IMR-90 (cell line): ENCODE measurements around the gene TBC1D24. TPM values are rescaled to one million over a fixed set of nuclear protein-coding genes. Genes with fewer than 3 reads are reported as not detected.

Experiments used
- ATAC-seq: fragments of 200-7000 bp; cut with Tn5 transposase; 2 replicates; pipeline ENCODE4 v1.9.1; 2020; ENCODE audit warnings: low read depth, mild to moderate bottlenecking, moderate library complexity
- BruUV-seq: library from RNA; stranded (reverse); fragments of 400-500 nt; replicated peaks from 2 replicates; lab custom pipeline; 2021; lab: Mats Ljungman, UMichigan
- CTCF ChIA-PET: fragments of 300-600 bp; formaldehyde crosslinking; extraction: SDS; loops from one replicate; lab custom pipeline; 2021; ENCODE audit warnings: antibody characterized with exemption; lab: Yijun Ruan, JAX
- POLR2A ChIA-PET: fragments of 300-600 bp; sonication (Branson Sonifier 250); formaldehyde crosslinking; loops from one replicate; lab custom pipeline; 2022; ENCODE audit warnings: antibody characterized with exemption; ENCODE audit not compliant: unreplicated experiment; lab: Charles Lee
- DNase-seq: peaks from one replicate; pipeline ENCODE4 v3.0.0; 2013
- H2AFZ ChIP-seq: replicated peaks from 2 replicates; pipeline ENCODE3; 2013; ENCODE audit warnings: low read length, mild to moderate bottlenecking; ENCODE audit not compliant: poor library complexity
- H2AK5ac ChIP-seq: 2 replicates; pipeline ENCODE4 v1.6.1; 2013; ENCODE audit warnings: low read depth, low read length, inconsistent platforms
- H2AK9ac ChIP-seq: replicated peaks from 2 replicates; pipeline ENCODE3; 2013; ENCODE audit warnings: mild to moderate bottlenecking, low read depth, low read length, moderate library complexity; ENCODE audit not compliant: poor library complexity
- H2BK120ac ChIP-seq: 2 replicates; pipeline ENCODE4 v1.6.1; 2013; ENCODE audit warnings: low read depth, low read length, inconsistent platforms
- H2BK15ac ChIP-seq: 3 replicates; pipeline ENCODE4 v1.6.1; 2013; ENCODE audit warnings: low read depth, low read length, inconsistent platforms
- H2BK20ac ChIP-seq: 2 replicates; pipeline ENCODE4 v1.6.1; 2013; ENCODE audit warnings: low read depth, mild to moderate bottlenecking, inconsistent platforms, low read length, moderate library complexity
- H2BK5ac ChIP-seq: 2 replicates; pipeline ENCODE4 v1.6.1; 2013; ENCODE audit warnings: mild to moderate bottlenecking, low read depth, low read length, inconsistent platforms; ENCODE audit not compliant: poor library complexity, severe bottlenecking
- H3K14ac ChIP-seq: replicated peaks from 2 replicates; pipeline ENCODE4 v1.6.1; 2013; ENCODE audit warnings: low read depth, low read length, inconsistent platforms
- H3K18ac ChIP-seq: 2 replicates; pipeline ENCODE4 v1.6.1; 2013; ENCODE audit warnings: low read depth, low read length, control low read depth
- H3K23ac ChIP-seq: 2 replicates; pipeline ENCODE4 v1.6.1; 2013; ENCODE audit warnings: low read depth, low read length, inconsistent platforms
- H3K27ac ChIP-seq: 2 replicates; pipeline ENCODE4 v1.5.1; 2013; ENCODE audit warnings: mild to moderate bottlenecking, control low read depth, low read length; ENCODE audit not compliant: insufficient read depth
- H3K27me3 ChIP-seq: 2 replicates; pipeline ENCODE4 v1.6.1; 2013; ENCODE audit warnings: low read length; ENCODE audit not compliant: control insufficient read depth, insufficient read depth
- H3K36me3 ChIP-seq: 2 replicates; pipeline ENCODE4 v1.6.1; 2013; ENCODE audit warnings: low read length, mixed read lengths; ENCODE audit not compliant: control insufficient read depth, insufficient read depth
- H3K4ac ChIP-seq: 2 replicates; pipeline ENCODE4 v1.6.1; 2013; ENCODE audit warnings: low read depth, low read length, inconsistent platforms
- H3K4me1 ChIP-seq: 2 replicates; pipeline ENCODE4 v1.6.1; 2013; ENCODE audit warnings: low read length, mixed read lengths; ENCODE audit not compliant: control insufficient read depth, insufficient read depth
- H3K4me2 ChIP-seq: 2 replicates; pipeline ENCODE4 v1.6.1; 2013; ENCODE audit warnings: low read depth, mild to moderate bottlenecking, control low read depth, low read length, moderate library complexity
- H3K4me3 ChIP-seq: 2 replicates; pipeline ENCODE4 v1.5.1; 2013; ENCODE audit warnings: low read depth, mild to moderate bottlenecking, control low read depth, low read length, moderate library complexity; ENCODE audit not compliant: insufficient read depth
- H3K56ac ChIP-seq: 2 replicates; pipeline ENCODE4 v1.6.1; 2013; ENCODE audit warnings: low read length, inconsistent platforms; ENCODE audit not compliant: insufficient read depth; ENCODE audit errors: extremely low read depth
- H3K79me1 ChIP-seq, 2 experiments: 2 replicates each; pipeline ENCODE4 v1.6.1; 2013; ENCODE audit warnings: low read length in 2 of 2, inconsistent platforms in 1 of 2, low read depth in 1 of 2
- H3K9ac ChIP-seq: 2 replicates; pipeline ENCODE4 v1.6.1; 2013; ENCODE audit warnings: low read depth, low read length, control low read depth
- H3K9me1 ChIP-seq: 2 replicates; pipeline ENCODE4 v1.6.1; 2013; ENCODE audit warnings: low read length, inconsistent platforms; ENCODE audit not compliant: insufficient read depth
- H3K9me3 ChIP-seq: 2 replicates; pipeline ENCODE4 v1.6.1; 2013; ENCODE audit warnings: low read length; ENCODE audit not compliant: control insufficient read depth, insufficient read depth
- H4K20me1 ChIP-seq: 2 replicates; pipeline ENCODE4 v1.6.1; 2013; ENCODE audit warnings: low read length, inconsistent platforms; ENCODE audit not compliant: insufficient read depth
- H4K5ac ChIP-seq: 2 replicates; pipeline ENCODE4 v1.6.1; 2013; ENCODE audit warnings: mild to moderate bottlenecking, low read depth, low read length, control low read depth
- H4K8ac ChIP-seq, 2 experiments: 2 replicates each; pipeline ENCODE4 v1.6.1; 2013; ENCODE audit warnings: low read depth in 2 of 2, low read length in 2 of 2, control low read depth in 1 of 2, inconsistent platforms in 1 of 2
- H4K91ac ChIP-seq: 2 replicates; pipeline ENCODE4 v1.6.1; 2013; ENCODE audit warnings: low read depth, low read length, inconsistent platforms; ENCODE audit not compliant: insufficient read depth
- BHLHE40 ChIP-seq: fragments of 150-350 bp; IDR thresholded peaks from 2 replicates; pipeline ENCODE4 v1.6.1; 2016; ENCODE audit warnings: mild to moderate bottlenecking, low read depth, low read length
- CEBPB ChIP-seq: IDR thresholded peaks from 2 replicates; pipeline ENCODE4 v1.6.1; 2012; ENCODE audit warnings: low read depth, low read length, improper control_type of control experiment
- FOS ChIP-seq: fragments of 150-350 bp; IDR thresholded peaks from 2 replicates; pipeline ENCODE4 v1.6.1; 2016; ENCODE audit warnings: low read depth, low read length
- MAFK ChIP-seq: IDR thresholded peaks from 2 replicates; pipeline ENCODE4 v1.6.1; 2012; ENCODE audit warnings: low read depth, low read length, improper control_type of control experiment
- MXI1 ChIP-seq: IDR thresholded peaks from 2 replicates; pipeline ENCODE4 v1.6.1; 2012; ENCODE audit warnings: low read depth, mild to moderate bottlenecking, low read length, moderate library complexity, borderline replicate concordance
- NFE2L2 ChIP-seq: fragments of 150-350 bp; IDR thresholded peaks from 2 replicates; pipeline ENCODE4 v1.6.1; 2016; ENCODE audit warnings: low read depth, mild to moderate bottlenecking, low read length
- POLR2A ChIP-seq: IDR thresholded peaks from 2 replicates; pipeline ENCODE4 v1.6.1; 2012; ENCODE audit warnings: mild to moderate bottlenecking, low read depth, low read length
- RCOR1 ChIP-seq: IDR thresholded peaks from 2 replicates; pipeline ENCODE4 v1.6.1; 2012; ENCODE audit warnings: mild to moderate bottlenecking, low read length, improper control_type of control experiment; ENCODE audit not compliant: insufficient replicate concordance
- RFX5 ChIP-seq: IDR thresholded peaks from 2 replicates; pipeline ENCODE4 v1.8.0; 2012; ENCODE audit warnings: low read depth, mild to moderate bottlenecking, low read length, moderate library complexity
- SMC3 ChIP-seq: fragments of 150-350 bp; IDR thresholded peaks from 2 replicates; pipeline ENCODE4 v1.6.1; 2016; ENCODE audit warnings: low read depth, mild to moderate bottlenecking, antibody characterized with exemption, low read length, moderate library complexity
- USF2 ChIP-seq: fragments of 150-350 bp; IDR thresholded peaks from 2 replicates; pipeline ENCODE4 v1.6.1; 2017; ENCODE audit warnings: mild to moderate bottlenecking, antibody characterized with exemption, low read length, low read depth
- WGBS, 2 experiments: methylation state at CpG; one replicate each; pipeline versions ENCODE4 v1.1.5 to v1.1.7; 2013; ENCODE audit warnings: missing lambda C conversion rate in 2 of 2; ENCODE audit not compliant: insufficient read length in 1 of 2; ENCODE audit errors: extremely low coverage in 2 of 2; 5-methylcytosine and 5-hydroxymethylcytosine counted together
- dilution Hi-C: fragments of 300-500 bp; cut with HindIII; formaldehyde crosslinking; loops from one replicate; pipeline ENCODE4 v1.14.3; 2018; ENCODE audit warnings: low sequenced_read_pairs; ENCODE audit not compliant: unreplicated experiment
- in situ Hi-C: fragments of 300-500 bp; cut with MboI; formaldehyde crosslinking; loops from 3 replicates; pipeline ENCODE4 v1.14.3; 2019; ENCODE audit warnings: low sequenced_read_pairs, inconsistent platforms, mixed read lengths
- intact Hi-C: fragments of 100-400 bp; cut with micrococcal nuclease; formaldehyde crosslinking; loops from 2 replicates; pipeline ENCODE4 v1.10.0; 2022
- polyA plus RNA-seq, 3 experiments: library from polyadenylated mRNA; depleted of rRNA; stranded (reverse); fragments of >200 nt; gene quantifications; 2 replicates each; pipeline ENCODE4 v1.2.3, GENCODE V29; 2012; ENCODE audit warnings: low replicate concordance in 1 of 3
- total RNA-seq: library from RNA; depleted of rRNA; stranded (reverse); fragments of >200 nt; gene quantifications from 2 replicates; pipeline ENCODE4 v1.2.3, GENCODE V29; 2012

Gene TBC1D24
- total and polyA plus RNA-seq, 2 of the 4 experiments (the other 2 are of a cell fraction): 7.5 to 13.4 TPM

- DNase-seq: peak; percentile 61
- H2BK15ac ChIP-seq: no peak overlapping the region
- in situ Hi-C loops: no loop called here
- H2BK5ac ChIP-seq: peak overlapping the region; percentile 81
- POLR2A ChIA-PET: no interaction called here
- peak overlapping the region; percentile 58 for H2AFZ ChIP-seq
- WGBS, 2 experiments: 100% methylated on average over 1 of the region's 11 CpGs; no CpG with 5 or more reads in 1 of the 2 experiments
- peaks cover 39% of the 10 kb centered on the region for H3K36me3 ChIP-seq
- H3K14ac ChIP-seq: no peak overlapping the region
- H3K27ac ChIP-seq: peak overlapping the region; percentile 42
- ATAC-seq: peak; percentile 87
- H3K18ac ChIP-seq: peak overlapping the region; percentile 7; the same call in 1 of the 2 replicates
- dilution Hi-C loops: no loop called here
- H3K4me2 ChIP-seq: peak overlapping the region; percentile 7; the same call in 1 of the 2 replicates
- H3K56ac ChIP-seq: no peak overlapping the region
- H3K27me3 ChIP-seq: no peaks in the 10 kb centered on the region
- H4K5ac ChIP-seq: no peak overlapping the region
- H2AK5ac ChIP-seq: peak overlapping the region; percentile 44
- no peak overlapping the region for H3K23ac ChIP-seq
- no peak overlapping the region for H3K9ac ChIP-seq
- H3K4me1 ChIP-seq: peaks cover 5% of the 10 kb centered on the region
- peak overlapping the region; percentile 29 for H2BK20ac ChIP-seq
- TF ChIP-seq MAFK (no peak), FOS (no peak), MXI1 (peak; percentile 19; the same call in 1 of the 2 replicates), RFX5 (peak; percentile 51; the same call in 1 of the 2 replicates), CEBPB (peak; percentile 95), USF2 (peak; percentile 80), POLR2A (no peak), NFE2L2 (no peak), RCOR1 (no peak), BHLHE40 (peak; percentile 90), SMC3 (no peak)
- H3K79me1 ChIP-seq: peaks cover 11 to 69% of the 10 kb centered on the region in 2 experiments
- H3K4me3 ChIP-seq: no peak overlapping the region
- peak overlapping the region; percentile 50; the same call in 1 of the 2 replicates for H2BK120ac ChIP-seq
- peak overlapping the region; percentile 57 for H3K4ac ChIP-seq
- no peak overlapping the region; the same call in 1 of the 2 replicates for H4K91ac ChIP-seq
- H4K20me1 ChIP-seq: peaks cover 27% of the 10 kb centered on the region
- intact Hi-C loops: no loop called here
- no TSS peak for BruUV-seq
- CTCF ChIA-PET: no interaction called here
- H3K9me3 ChIP-seq: no peaks in the 10 kb centered on the region
- peak overlapping the region; percentile 70 for H2AK9ac ChIP-seq
- no peak overlapping the region; a peak in 1 of 4 replicates for H4K8ac ChIP-seq
- H3K9me1 ChIP-seq: peaks cover 20% of the 10 kb centered on the region
Observed at GRCh38 chr16:2447920-2448583, 26.9 kb upstream of the TBC1D24 start.
